GM19240 (cell line): Measurements from ENCODE around the gene DRD4.
A peak's percentile ranks its signal among the peaks of the same experiment; 100 is the strongest.

Experiments used
- DNase-seq: peaks from one replicate; pipeline ENCODE4 v3.0.0; 2011; ENCODE audit warnings: low spot score; ENCODE audit not compliant: insufficient read length

Gene DRD4

GRCh38 chr11:610146-610801, 26.8 kb upstream of the DRD4 start:
- DNase-seq: no peak

- no peak for DNase-seq
Measured at GRCh38 chr11:611001-611996, 25.8 kb upstream of the DRD4 start.

GRCh38 chr11:612201-612960, 24.7 kb upstream of the DRD4 start:
- DNase-seq: no peak

- no peak for DNase-seq
Measured at GRCh38 chr11:612961-613300, 24.1 kb upstream of the DRD4 start.

DNA sequence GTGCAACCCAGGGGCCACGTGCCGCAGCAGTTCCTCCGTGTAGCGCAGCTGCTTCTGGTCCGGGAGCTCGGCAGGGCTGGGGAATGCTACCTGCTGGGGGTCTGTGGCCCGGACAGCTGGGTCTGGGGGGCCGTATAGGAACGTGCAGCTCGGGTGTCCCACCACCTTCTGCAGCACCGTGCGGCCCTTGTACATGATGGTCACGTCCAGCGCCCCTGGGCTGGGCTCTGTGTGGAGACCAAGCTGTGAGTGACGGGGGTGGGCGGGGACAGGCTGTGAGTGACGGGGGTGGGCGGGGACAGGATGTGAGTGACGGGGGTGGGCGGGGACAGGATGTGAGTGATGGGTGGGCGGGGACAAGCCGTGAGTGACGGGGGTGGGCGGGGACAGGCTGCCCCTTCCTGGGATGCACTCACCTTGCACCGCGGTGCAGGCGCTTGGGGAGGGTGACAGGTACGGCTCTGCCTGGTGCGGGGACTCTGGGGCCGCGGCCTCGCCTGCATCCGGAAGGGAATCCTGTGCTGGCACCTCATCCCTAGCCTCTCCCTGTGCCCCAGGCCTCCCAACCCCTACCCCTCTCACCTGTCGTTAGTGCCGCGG, 23.6 kb upstream of the DRD4 start:
- DNase-seq: no peak

DNA sequence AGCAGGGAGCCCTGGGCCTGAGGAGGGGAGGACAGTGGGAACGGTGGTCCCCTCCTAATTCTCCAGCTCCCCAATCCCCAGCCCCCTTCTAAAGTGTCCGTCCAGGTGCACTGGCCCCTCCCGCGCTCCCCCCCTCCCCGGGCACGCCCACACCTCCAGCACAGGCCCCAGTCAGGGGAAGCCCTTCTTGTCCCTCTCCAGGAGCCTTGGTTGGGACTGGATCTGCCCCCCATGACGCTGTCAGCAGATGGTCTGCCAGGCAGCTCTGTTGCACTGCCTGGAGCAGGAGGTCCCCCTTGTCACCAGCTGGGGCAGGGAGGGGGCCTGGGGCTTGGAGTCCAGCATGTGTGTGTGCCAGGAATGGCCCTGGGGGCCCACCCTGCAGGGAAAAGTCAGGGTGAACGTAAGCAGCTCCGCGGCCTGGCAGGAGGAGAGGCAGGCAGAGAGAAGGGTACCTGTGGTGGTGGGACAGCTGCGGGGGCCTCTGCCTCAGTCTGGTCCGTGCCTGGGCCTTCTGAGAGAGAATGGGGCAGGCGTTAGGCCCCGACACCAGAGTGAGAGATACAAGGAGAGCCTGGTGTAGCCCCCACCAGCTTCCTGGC, 22.9 kb upstream of the DRD4 start:
- no peak for DNase-seq

DNA sequence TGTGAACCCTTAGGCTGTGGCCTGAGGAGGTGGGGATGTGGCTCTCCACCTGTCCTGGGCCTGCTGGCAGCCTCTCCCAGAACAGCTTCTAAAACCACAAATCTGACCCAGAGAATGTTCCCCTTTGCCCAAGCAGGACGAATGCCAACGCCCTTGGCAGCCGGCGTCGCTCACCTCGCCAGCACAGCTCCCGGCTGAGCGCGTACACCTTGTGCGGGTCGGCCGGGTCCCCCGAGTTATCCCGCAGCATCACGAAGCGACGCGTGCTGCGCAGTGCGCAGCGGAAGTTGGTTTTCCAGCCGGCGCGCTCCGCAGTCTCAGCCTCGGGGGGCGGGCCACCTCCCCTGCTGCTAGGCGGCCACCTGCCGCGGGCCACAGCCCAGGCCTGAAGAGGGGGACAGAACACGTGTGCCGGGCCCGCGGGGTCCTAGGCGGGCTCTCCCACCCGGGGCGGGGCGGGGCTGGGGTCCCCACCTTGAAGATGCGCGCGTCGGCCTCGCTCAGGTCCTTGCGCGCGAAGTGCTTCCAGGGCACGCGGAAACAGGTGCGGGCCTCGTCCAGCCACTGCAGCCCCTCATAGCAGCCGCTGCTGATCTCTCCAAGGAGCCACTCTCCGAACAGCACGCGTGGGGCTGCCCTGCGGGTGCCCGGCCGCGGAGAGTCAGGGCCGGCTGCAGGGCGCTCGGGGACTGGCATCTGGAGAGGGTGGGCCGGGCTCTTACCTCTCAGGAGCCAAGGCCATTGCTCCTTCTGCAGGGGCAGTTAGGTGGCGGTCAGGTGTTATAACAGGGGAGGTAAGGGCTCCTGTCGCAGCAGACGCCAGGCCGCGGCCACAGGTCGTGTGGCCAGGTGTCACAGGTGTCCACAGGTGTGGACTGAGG, 22.2 kb upstream of the DRD4 start:
- DNase-seq: no peak

DNA sequence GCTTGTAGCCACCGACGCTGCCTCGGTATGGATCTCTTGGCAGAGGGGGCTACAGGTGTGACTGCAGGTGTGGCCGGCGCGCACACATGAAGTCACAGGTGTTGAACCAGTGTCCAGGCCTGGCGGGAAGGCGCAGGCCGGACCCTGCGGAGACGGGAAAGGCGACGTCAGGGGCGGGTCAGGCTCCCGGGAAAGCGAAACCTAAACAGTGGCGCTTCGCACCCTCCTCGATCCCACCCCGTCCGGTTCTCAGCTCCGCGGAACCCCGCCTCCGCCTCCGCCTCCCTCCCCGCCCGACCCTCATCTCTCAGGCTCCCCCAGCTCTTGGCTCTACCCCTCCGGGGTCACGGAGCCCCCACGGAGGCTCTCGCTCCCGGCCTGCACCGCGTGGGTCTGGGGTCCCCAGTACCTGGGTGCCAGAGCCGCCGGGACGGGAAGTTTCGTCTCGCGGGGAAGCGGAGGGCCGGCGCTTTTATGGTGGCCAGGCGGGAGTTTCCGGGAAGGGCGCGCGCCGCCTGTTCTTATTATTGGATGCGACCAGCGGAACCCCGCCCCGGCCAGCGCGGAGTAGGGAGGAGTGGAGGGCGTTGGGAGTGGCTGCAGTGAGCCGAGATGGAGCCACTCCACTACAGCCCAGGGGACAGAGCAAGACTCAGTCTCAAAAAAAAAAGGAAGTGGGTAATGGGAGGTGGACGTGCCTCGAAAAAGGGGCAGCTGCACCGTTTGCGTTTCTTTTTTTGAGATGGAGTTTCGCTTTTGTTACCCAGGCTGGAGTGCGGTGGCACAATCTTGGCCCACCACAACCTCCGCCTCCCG, 21.4 kb upstream of the DRD4 start, which contains the start of gene IRF7:
TSS of gene IRF7 (minus strand) at position 447 of the 816 bp plus-strand sequence. CDS start 586 bp downstream, outside the sequence.
- DNase-seq: peak; percentile 98

DNA sequence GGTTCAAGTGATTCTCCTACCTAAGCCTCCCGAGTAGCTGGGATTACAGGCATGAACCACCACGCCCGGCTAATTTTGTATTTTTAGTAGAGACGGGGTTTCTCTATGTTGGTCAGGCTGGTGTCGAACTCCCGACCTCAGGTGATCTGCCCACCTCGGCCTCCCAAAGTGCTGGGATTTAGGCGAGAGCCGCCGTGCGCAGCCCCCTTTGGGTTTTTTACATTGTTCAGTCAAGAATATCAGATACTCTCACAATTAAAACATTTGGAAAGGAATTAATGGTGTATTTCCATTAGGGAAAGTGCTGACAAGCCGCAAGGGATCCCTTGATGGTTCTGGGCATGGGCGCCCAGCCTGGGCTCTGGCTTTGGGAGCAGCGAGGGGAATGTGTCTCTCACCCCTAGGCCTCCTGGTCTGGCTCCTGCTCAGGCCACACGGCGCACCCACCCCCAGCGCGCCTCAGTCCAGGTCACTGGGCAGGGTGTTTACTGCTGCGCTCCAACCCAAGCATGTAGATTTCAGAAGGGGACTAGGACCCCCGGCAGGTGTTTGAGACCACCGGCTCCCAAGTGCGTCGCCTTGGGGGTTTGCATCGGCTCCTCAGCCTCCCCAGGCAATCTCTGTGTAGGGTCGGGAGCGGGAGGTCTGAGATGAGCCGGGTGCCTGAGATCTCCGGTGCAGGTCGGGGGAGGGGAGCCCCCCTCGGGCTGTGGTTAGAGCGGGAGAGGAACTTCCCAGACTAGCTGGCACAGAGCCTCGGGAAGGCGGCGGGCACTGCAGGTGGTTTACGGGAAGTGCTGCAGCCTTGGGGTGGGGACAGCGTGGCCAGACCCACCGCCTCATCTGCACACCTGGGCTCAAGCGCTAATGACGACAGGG, 20.5 kb upstream of the DRD4 start:
- no peak for DNase-seq

GRCh38 chr11:617199-617911, 19.7 kb upstream of the DRD4 start:
- no peak for DNase-seq

- no peak for DNase-seq
Measured at GRCh38 chr11:617912-618682, 19.0 kb upstream of the DRD4 start.

DNA sequence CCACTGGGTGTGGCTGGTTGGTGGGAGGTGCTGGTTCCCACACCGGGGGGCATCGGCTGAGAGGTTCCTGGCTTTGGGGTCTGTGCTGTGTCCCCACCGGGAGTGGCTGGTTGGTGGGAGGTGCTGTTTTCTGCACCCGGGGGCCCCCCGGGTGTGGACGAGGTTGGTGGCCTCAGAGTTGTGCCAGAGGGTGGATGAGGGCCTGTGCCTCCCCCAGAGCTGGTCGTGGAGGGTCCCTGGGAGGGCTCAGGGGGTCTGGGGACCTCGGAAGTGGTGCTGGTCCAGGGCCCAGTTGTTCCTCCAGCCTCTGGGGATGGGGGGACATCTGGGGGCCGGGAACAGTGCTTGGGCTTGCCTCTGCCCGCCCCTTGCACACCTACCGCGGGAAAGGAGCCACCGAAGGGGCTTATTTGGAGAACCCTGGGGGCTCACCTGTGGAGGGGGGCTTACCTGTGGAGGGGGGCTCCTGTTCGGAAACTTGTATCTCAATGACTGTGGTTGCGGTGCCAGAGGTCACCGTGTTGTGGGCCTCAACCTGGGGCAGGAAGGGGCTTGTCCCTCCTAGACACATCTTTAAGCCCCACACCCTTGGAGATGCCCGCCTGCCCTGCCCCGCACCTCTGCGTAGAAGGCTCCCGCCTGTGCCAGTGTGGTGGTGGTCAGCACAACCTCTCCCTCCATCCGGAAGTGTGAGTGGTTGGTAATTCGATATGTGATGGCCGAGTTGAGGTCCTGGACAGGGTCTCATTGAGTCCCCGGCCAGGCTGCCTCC, 18.0 kb upstream of the DRD4 start:
- no peak for DNase-seq

DNA sequence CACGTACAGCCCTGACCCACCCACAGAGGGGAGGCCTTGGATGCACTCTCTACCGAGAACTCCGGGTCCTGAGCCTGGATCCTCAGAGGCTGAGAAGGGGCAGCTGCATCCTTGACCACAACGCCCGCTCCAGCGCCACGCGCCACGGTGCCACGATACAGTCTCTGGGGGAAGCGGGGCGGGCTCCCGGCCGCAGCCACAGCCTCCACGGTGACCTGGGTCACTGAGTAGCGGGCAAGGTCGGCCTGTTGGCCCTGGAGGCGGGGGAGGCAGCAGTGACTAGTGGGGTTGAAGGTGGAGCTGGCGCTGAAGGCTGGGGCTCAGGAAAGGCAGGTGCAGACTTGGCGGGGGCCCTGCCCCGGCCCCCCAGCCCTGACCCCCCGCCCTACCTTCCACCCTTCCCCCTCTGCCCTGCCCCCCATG, 17.4 kb upstream of the DRD4 start:
- DNase-seq: no peak

DNA sequence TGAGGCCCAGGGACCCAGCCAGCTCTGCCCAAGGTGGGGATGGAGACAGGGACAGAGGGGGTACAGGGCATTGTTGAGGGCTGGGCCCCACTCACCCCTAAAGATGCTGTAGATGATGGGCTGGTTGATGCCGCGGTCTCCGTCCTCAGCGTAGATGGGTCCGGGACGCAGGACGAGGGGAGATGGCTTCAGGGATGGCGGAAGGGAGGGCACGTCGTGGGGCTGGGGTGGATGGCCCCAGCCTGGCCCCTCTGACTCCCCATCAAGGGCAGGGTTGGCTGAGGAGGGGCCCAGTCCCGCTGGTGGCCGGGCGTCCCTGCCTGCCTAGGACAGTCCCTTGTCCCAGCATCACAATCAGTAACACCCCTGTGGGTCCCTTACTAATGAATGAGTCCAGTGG, 16.9 kb upstream of the DRD4 start:
- no peak for DNase-seq

- DNase-seq: no peak
Measured at GRCh38 chr11:620935-621814, 15.9 kb upstream of the DRD4 start.
